Mesenteric fat pad (tissue), 1 donor: Measurements from ENCODE around the gene RASGRP3. TPM values are rescaled to one million over a fixed set of nuclear protein-coding genes. Genes with fewer than 3 reads are reported as not detected.
"Not testable (repeated sequence)": the region's sequence is repeated elsewhere in the genome, so short reads cannot be mapped to it uniquely, and the experiment has no call there.

Source experiments
- DNase-seq: peaks from one replicate; pipeline ENCODE4 v3.0.0-alpha.2; 2020; ENCODE audit warnings: low spot score
- long read RNA-seq: library from polyadenylated mRNA; unstranded; transcript quantifications from one replicate; pipeline ENCODE4 v2.0.0, GENCODE V29; 2020
- total RNA-seq: library from RNA; stranded (reverse); fragmentation: NEBNext Ultra II Directional; extraction: Animal tissue kit (Norgen Biotek cat#: 25700); gene quantifications from one replicate; pipeline ENCODE4 v1.2.1, GENCODE V29; 2021
- donor health status: DM: yes; HTN: yes; CAD: no.

The RASGRP3 gene, protein sequence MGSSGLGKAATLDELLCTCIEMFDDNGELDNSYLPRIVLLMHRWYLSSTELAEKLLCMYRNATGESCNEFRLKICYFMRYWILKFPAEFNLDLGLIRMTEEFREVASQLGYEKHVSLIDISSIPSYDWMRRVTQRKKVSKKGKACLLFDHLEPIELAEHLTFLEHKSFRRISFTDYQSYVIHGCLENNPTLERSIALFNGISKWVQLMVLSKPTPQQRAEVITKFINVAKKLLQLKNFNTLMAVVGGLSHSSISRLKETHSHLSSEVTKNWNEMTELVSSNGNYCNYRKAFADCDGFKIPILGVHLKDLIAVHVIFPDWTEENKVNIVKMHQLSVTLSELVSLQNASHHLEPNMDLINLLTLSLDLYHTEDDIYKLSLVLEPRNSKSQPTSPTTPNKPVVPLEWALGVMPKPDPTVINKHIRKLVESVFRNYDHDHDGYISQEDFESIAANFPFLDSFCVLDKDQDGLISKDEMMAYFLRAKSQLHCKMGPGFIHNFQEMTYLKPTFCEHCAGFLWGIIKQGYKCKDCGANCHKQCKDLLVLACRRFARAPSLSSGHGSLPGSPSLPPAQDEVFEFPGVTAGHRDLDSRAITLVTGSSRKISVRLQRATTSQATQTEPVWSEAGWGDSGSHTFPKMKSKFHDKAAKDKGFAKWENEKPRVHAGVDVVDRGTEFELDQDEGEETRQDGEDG
- 16.1 TPM for total RNA-seq
- long read RNA-seq, full-length matches to known transcripts = 2 of 19 reads
- long read RNA-seq, partial matches to known transcripts = 9 of 19 reads
- long read RNA-seq, other reads (novel, unspliced or antisense) = 8 of 19 reads

DNA sequence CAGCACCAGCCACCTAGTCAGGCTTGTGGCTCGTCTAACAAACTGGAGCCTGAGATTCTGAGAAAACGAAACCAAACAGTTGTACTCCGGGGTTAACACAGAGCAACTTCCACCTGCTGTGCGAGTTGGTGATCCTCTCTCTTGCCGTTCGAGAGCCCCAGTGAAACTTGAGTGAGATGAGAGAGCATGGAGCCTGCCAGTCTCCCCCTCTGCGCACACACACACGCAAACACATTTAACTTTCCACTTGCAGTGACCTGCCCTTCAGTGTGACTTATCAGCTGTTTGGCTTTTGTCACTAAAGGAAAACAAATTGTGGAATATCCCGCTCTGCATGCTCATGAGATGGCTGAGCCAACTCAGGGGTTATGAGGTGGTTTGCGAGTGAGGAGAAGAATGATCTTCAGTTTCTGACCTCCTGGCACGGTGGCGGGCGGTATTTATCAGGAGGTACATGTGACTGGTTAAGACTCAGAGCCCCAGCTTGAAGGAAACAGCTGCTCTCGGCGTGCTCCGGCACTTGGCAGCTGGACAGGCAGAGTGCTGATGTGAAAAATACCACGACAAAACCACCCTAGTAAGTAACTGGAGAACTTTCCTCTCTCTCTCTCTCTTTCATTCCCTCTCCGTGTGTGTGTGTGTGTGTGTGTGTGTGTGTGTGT, at the start of gene RASGRP3:
RASGRP3 (plus strand) TSS at position 519 of the 662 bp plus-strand sequence. CDS start 38,488 bp downstream, outside the sequence.
- DNase-seq = no peak

DNA sequence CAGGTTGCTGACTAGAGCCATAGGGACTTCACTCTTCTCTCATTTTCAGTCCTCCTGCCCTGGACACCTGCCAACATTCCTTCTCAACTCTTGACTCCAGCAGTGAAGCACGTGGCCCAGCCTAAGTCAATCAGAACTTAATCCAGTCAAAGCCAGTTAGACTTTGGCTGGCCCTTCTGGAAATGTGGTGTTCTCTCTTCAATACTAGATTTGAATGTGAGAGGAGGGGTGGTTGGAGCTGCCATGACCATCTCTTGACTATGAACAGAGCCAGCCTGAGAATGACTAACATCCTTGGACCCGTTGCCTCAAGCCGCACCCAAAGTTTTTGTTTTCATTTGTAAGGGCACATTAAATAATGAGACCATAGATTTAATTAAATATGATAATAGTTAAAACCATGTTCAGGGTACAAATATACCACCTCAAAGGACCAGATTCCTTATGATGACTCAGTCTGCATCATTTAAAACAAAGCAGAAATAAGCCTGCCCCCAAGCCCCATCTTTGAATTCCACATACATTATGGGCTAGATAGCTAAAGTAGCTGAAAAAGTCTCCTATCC, 49.7 kb upstream of the RASGRP3 start:
- DNase-seq = no peak

DNA sequence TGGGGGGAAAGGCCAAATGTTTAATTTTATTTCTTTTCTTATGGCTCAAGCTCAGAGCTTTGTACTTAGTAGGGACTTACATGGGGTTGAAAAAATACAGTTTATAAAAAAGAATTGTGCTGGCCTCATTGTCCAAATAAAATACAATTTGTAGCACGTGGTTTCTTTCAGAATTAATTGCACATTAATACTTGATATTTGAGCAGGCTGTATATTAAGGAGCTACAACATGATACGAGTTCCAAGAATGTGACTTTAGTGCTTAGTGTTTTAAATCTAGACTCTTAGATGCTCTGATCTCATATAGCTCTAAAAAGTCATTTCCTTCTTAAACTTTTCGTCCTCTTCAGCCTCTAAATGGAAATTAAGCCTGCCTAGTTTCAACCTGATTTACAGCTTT, 46.4 kb upstream of the RASGRP3 start:
- no peak for DNase-seq

DNA sequence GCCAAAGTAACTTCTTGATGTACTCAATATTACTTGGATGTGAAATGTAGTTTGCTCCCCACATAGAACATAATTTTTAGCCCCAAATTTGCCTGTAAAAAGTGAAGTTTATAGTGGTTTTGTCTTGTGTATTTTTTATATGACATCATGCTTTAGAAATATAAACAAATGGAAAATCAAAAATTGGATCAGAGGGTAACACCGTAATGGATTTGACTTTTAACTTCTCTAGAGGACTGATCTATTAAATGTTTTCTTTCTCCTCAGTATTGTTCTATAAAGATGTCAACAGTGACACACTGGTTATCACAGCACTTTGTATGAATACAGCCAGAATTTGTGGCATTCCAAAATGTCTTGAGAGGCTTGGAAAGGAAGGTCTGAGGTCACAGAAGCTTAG, 45.6 kb upstream of the RASGRP3 start:
- DNase-seq = no peak

DNA sequence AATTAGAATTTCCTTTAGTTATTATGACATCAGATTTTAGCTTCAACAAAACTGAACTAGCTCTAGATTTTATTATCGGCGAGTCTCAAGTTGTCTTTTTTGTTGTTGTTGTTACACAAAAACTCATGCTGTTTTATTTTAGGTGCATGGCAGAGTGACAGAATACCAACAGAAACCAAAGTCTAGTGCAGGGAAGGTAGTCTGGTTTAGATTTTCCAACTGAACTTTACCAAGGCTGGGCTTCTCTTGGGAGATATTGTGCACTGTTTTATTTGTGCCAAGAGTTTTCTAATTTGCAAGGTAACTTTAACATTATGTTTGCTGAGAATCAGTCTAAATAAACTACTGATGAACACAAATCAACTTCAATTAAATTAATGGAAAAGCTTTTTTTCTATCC, 43.6 kb upstream of the RASGRP3 start:
- DNase-seq = no peak

DNA sequence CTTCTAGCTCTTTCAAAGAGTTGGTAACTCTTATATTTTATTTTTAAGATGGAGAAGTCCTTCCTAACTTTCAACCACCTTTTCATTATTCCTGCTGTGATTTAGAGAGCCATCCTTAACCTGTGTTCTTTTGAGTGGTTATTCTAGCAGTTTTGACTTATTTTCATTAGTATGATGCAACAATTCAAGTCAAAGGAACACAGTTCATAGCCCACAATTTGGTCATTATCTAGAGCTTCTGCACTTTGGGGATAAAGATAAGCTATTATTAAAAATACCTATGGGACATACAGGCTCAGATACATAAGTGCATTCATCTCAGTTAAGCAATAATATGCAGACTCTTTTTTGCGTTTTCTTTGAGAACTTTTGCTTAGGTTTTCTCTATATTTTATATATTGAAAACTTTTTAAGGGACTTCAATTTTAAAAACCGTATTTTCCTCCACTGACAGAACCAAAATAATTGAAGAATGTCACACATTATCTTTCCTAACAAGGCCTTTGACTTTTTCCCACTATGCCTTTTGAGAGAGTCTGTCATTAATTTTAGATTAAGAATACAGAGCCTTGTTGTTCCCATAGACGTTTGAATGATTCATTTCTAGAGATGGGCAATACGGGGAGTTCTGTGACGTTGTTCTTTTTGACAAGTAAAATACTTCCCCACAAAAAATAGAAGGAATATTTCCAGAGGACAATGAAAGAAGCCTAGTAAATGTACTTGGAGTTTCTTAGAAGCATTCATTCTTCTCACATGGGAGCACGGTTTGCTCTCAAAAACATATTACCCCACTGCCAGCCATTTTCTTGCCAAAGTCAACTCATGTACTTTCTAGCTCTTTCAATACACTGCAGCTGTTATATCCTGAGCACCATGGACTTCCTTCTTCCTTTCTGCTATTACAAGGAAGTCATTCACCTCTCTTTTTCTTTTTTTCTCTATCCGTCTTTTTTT, 42.9 kb upstream of the RASGRP3 start:
- DNase-seq = no peak

DNA sequence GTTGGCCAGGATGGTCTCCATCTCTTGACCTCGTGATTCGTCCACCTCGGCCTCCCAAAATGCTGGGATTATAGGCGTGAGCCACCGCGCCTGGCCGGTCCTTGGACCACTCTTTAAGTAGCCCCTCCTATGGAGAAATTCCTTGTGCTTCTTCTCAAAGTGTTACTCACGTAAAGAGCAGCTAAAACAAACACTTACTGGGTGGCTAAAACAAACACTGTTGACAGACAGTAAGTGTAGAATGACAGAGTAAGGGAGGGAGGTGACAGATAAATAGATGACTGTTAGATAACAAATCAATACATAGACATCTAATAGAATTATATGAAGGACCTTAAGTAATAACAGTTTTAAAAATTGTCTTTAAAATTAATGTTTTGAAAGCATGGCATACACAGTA, 40.9 kb upstream of the RASGRP3 start:
- no peak for DNase-seq

DNA sequence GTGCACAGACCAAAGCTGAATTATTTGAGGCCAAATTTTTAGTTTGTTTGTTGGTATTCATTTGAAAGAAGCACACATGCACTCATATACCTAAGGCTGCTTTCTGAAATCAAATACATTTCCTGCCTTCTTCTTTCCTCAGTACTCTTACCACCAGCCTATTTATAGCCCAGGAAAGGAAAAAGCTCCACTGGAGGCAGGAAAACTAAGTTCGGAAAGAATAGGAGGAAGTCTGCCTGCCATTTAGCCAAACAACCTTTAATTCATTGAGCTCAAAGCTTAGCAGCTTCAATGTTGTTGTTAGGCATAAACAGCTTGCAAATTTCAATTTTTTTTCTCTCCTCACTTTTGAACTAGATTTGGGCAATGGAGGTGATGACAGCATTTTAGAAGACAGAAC, 40.4 kb upstream of the RASGRP3 start:
- no peak for DNase-seq

DNA sequence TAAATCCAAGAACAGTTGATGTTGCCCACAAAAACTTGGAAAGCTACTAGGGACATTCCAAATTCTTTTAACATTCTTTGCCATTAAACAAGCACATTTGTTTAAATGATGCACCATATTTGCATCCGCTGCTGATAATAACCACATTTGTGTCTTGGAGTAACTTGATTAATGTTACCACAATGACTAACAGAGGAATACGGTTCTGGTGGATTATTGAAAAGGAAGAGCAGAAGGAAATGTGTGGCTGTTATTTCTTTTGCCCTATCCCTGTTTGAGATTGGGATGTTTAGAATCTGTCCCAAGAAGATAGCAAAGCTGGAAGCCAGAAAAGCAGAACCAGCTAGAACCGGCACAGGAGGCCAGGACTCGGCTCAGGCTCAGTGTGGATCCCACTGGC, 39.2 kb upstream of the RASGRP3 start:
- no peak for DNase-seq

DNA sequence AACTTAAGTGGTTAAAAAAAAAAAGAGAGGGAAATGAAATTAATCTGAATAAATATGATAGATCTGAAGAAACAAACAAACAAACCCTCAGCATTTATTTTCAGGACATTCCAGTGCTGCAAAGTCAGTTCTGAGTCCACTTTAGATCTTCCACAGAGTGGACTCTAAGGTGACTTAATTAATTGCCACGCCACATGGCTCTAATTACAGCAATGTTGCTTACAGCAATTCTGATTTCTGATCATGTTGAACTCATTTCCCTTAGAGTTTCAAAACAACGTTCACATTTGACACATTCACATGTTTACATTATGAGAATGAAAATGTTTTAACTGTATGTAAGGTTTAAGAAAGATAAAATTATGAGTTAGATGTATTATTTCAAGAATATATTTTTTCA, 38.6 kb upstream of the RASGRP3 start:
- DNase-seq = no peak

DNA sequence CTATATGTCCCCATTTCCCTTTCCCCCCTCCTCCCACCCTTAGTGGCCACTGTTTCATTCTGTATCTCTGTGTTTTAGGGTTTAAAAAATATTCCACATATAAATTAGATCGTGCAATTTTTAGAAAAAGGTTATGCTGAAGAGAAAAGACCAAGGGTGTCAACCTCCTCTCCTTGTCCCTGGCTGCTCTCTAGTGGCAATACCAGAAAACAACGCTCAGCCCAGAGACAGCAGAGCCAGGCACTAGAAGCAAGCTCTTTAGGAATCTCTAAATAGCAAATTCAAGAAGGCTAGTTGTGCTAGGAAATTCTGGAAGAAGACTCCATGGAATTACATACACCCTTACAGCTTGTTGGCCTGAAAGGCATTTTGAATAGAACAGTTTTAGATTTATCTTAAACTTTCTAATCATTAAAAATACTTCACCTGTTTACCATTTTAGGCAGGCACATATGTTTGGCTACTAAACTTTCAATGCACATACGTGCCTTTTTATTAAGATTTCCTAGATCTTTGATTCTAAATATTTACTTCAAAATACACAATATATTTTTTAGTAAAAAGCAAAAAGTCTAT, 35.1 kb upstream of the RASGRP3 start:
- DNase-seq = no peak

DNA sequence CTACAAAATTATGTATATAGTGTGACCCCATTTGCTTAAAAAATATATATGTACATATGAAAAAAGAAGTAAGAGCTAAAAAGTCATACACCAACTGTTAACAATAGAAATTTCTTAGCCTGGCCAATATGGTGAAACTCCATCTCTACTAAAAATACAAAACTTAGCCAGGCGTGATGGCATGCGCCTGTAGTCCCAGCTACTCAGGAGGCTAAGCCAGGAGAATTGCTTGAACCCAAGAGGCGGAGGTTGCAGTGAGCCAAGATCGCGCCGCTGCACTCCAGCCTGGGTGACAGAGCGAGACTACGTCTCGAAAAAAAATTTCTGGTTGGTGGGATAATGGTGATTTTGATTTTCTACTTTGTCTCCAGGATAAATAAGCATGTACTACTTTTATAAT, 34.4 kb upstream of the RASGRP3 start:
- not testable (repeated sequence) for DNase-seq

DNA sequence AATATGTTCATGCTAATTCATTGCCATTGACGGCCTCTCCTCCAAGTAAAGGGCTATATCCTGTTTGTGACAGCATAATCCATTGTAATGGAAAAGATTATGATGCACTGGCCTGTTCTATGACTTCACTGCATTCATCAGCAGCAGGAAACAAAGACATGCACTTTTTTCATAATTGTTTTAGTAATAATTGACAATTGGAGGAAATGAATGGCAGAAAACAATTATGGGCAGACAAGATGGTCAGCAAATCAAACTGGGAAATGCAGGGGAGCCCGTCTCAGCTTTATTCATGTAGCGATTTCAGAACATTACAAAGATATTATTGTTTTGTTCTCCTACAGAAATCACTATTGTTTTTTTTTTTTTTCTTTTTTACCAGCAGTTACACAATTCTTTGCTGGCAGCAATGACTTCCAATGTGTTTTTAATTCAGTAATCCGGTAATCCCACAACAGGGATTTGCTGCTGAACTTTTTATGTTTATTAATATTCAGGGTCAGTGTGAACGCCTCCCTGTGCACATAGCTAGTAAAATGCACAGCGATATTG, 33.8 kb upstream of the RASGRP3 start:
- DNase-seq = no peak

DNA sequence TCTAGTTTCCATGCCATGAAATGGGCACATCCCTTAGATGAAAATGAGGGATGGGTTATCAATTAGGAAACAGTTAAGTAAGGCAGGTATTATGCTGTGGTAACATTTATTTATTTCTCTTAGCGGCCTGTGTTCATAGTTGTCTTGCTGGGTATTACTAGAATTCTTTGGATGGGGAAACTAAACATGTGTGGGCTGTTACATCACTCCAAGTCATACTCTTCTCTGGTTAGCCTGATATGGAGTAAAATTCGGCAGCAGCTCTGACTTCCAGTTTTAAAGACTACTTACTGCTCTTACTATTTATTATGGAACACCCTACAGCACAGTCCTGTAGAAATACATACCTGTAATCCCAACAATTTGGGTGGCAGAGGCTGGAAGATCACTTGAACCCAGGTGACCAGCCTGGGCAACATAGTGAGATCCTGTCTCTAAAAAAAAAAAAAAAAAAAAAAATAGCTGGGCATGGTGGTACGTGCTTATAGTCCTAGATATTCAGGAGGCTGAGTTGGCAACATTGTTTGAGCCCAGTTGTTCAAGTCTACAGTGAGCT, 33.1 kb upstream of the RASGRP3 start:
- DNase-seq = no peak

DNA sequence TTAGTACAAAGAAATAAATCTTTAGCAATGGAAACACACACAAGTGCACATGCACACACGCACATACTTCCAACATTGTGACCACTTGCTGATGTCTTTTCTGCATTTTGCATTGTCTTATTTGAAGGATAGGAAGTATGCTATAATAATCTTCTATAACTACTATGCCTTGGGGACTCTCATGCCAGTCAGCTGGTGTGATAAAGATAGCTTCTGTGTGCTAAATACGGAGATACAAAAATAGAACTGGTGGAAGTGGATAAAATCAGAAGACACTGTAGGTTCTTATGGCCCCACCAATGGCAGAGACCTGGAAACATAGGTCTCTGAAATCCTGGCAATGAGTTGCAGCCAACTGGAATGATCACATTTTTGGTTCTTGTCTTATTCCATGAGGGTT, 31.5 kb upstream of the RASGRP3 start:
- DNase-seq = no peak

DNA sequence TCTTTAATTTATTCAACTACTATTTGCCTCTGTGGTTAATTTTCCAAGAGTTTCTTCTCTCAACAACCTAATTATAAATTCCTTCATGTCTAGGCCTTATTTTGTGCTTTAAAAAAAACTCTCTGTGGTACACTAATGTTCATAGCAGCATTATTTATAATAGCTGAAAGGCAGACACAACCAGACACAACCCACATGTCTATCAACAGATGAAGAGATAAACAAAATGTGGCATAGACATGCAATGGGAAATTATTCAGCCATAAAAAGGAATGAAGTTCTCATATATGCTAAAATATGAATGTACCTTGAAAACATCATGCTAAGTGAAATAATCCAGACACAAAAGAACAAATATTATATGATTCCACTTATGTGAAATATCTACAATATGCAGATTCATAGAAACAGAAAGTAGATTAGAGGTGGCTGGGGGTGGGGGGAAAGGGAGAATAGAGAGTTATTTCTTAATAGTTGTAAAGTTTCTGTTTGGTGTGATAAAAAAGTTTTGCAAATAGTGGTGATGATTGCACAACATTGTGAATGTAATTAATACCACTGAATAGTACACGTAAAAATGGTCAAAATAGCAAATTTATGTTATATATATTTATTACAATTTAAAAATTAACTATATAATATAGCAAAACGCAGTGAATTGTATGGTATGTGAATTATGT, 28.1 kb upstream of the RASGRP3 start:
- no peak for DNase-seq

DNA sequence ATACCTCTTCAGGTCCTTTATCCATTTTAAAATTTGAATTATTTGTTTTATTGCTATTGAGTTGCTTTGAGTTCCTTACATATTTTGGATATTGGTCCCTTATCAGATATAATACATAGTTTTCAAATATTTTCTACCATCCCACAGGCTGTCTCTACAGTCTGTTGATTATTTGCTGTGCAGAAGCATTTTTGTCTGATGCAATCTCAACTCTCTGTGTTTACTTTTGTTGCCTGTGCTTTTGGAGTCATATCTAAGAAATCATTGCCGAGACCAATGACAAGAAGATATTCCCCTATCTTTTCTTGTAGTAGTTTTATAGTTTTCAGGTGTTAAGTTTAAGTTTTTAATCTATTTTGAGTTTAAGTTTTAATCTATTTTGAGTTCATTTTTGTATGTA, 25.2 kb upstream of the RASGRP3 start:
- DNase-seq = no peak

DNA sequence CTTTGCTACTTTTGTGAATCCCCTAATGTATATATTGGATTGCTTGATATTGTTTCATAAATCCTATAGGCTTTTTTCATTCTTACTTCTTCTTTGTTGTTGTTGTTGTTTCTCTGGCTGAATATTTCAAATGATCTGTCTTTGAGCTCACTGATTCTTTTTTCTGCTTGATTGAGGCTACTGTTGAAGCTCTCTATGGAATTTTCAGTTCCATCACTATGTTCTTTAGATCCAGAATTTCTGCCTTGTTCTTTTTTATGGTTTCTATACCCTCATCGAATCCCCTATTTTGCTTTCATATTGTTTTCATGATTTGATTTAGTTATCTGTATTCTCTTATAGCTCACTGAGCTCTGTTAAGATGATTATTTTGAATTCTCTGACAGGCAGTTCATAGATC, 24.6 kb upstream of the RASGRP3 start:
- DNase-seq = no peak

DNA sequence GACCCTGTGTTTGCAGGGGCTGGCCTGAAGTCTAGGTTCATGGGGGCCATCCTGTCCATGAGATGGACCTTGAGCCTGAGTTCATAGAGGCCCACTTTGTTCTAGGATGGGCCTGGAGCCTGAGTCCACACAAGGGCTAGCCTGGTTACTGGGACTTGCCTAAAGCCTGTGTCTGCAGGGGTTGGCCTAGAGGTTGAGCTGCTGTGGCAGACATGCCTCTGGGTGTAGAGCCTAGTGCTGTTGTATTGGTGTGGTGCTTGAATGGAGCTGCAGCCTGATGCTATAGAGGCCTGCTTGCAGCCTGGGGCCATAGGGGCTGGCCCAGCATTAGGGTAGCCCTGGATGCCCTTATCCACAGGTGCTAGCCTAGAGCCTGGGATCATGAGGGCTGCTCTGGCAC, 23.9 kb upstream of the RASGRP3 start:
- DNase-seq = no peak
